Activated T-helper 9 cell treated with anti-CD3 and anti-CD28 coated beads, Interleukin-2, amount 50 U/mL, for 16 hours (primary cell): Measurements from ENCODE around the gene MT2A.
"Not testable (repeated sequence)": the region's sequence is repeated elsewhere in the genome, so short reads cannot be mapped to it uniquely, and the experiment has no call there.

Source experiments
- DNase-seq: peaks from one replicate; pipeline ENCODE4 v3.0.0-alpha.2; 2020; ENCODE audit warnings: low read depth

MT2A gene

GRCh38 chr16:56608043-56608875, at the start of gene MT2A:
TSS of gene MT2A (plus strand) at chr16:56608584. CDS start at chr16:56608656, 72 bp downstream.
- DNase-seq = peak; percentile 85

DNA sequence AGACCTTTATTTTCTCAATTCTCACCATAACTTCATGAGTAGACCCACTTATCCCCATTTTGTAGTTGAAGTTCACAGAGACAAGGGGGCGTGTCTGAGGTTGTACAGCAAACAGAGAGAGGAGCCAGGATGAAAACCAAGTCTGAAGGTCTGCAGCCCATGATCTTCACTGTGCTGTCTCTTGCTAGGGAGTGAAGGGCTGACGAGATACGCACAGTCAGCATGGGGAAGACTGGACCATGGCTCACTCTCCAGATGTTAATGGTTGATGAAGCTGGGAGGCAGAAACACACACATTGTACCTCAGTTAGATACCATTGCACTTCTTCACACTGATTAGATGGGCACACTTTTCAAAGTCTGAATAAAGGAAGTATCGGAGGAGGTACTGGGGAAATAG, 49.3 kb upstream of the MT2A start:
- no peak for DNase-seq

DNA sequence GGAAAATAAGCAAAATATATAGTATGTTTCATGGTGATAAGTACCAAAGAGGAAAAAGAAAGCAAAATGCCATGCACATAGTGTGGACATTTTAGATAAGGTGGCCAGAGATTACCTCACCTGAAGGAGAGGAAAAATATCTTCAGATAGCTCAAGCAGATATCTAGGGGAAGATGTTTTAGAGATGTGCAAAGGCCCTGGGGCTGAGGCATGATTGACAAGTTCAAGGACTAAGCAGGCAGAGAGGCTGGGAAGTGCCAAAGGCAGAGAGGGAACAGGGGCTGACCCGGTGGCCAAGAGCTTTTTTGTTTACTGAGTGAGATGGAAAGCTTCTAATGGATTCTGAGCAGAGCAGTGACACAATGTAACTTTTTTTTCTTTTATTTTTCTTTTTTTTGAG, 47.9 kb upstream of the MT2A start:
- no peak for DNase-seq

DNA sequence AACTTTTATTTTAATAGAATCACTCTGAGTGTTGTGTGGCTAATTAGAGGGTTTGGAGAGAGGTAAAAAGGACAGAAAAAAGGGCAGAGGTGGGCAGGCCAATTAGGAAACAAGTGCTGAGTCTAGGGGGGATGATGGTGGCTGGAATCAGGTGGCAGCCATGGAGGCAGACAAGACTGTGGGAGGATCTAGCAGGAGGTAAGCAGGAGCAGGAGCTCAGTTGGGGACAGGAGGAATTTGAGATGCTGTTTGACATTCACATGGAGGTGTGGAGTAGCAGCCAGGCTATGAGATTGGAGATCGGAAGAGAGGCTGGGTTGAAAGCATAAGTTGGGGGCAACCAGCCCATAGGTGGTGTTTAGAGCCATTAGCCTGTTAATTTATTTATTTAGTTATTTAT, 47.3 kb upstream of the MT2A start:
- DNase-seq = no peak

DNA sequence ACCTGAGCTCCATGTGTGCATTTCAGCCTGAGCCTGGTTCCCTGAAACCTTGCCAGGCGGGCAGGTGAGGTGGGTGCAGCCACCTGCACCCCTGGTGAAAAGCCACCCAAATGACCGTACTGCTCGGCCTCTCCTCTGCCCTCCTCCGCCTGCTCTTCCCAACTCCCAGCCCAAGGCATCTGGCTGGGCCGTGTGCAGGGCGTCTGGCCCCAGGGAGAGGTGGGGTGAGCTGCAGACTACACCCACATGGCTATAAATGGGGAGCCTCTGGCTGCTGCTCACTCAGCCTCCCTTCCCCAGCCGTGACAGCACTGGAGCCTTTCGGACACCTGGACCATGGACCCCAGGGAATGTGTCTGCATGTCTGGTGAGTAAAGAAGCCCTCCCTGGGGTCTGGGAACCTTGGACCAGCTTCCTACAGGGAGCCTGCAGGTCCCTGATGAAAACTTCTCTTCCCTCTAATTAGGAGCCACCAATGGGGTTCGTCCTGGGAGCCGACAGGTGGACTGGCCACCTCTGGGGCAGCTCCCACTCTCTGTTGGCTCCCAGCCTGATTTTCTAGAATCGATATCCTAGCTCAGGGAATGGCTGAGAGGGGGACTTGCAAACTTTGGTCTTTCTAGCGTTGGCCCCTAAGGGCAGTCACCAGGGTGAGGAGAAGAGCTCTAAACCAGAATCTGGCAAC, 43.4 kb upstream of the MT2A start, which contains the start of gene MT4:
MT4 (plus strand) TSS at position 281 of the 685 bp plus-strand sequence; CDS start at position 337, 56 bp downstream.
- DNase-seq = no peak

- DNase-seq = no peak
These were observed 38.4 kb upstream of the MT2A start for GRCh38 chr16:56569971-56570370.

DNA sequence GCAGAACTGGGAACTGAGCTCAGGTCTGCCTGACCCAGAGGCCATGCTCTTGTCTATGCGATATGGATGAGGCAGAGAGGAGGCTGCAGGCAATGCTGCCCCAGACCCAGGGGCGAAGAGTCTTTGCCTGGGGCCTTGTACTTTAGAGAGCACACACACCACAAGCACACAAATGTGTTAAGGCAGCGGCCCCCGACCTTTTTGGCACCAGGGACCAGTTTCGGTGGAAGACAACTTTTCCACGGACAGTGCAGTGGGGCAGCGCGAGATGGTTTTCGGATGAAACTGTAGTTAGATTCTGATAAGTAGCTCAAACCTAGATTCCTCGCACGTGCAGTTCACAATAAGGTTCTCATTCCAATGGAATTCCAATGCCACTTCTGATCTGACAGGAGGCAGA, 36.9 kb upstream of the MT2A start:
- no peak for DNase-seq

DNA sequence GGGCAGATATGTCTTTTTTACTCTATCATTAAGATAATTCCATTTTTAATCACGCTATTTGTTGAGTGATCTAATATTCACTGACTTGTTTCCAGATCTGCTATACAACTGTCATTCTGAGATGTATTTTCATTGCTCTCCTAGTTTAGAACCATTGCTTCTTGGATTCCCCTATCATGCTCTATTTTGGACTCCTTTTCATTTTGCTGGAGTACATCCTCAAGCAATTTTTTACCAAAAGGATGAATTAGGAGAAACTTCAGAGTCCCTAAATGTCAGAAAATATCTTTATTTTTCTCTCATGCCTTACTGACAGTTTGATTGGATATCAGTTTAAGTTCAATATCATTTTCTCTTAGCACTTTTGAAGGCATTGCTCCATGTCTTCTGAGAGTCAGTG, 33.8 kb upstream of the MT2A start:
- DNase-seq = no peak

DNA sequence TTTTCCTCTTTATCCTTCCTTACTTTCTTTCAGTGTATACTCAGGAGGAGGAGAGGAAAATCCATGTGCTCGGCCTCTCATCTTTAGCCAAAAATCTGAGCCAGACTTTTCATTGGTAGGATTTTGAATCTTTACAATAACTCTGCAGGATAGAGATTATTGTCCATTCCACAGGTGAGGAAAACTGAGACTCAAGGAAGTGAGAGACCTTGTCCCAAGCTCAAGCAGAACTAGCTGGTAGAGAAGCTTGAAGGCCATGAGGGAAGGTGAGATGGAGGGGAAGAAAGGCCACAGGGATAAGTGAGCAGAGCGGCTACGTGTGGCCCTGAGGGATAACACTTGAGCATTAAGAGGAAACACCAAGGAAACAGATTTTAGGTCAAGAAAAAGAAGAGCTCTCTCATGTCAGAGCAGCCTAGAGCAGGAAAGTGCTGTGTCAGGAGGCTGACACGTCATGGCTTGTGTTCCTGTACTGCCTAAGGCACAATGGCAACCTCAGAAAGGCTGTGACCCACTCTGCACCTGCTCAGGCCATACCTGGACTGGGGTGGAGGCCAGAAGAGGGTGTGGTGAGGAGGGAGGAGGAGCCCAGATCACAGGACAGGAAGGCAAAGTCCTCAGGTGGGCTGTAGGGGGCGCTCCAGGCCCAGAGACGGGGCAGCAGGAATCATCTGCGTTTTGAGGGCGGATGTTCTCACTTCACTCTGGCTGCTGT, 31.6 kb upstream of the MT2A start:
- peak; percentile 69 for DNase-seq

GRCh38 chr16:56577300-56577625, 31.1 kb upstream of the MT2A start:
- DNase-seq = no peak

DNA sequence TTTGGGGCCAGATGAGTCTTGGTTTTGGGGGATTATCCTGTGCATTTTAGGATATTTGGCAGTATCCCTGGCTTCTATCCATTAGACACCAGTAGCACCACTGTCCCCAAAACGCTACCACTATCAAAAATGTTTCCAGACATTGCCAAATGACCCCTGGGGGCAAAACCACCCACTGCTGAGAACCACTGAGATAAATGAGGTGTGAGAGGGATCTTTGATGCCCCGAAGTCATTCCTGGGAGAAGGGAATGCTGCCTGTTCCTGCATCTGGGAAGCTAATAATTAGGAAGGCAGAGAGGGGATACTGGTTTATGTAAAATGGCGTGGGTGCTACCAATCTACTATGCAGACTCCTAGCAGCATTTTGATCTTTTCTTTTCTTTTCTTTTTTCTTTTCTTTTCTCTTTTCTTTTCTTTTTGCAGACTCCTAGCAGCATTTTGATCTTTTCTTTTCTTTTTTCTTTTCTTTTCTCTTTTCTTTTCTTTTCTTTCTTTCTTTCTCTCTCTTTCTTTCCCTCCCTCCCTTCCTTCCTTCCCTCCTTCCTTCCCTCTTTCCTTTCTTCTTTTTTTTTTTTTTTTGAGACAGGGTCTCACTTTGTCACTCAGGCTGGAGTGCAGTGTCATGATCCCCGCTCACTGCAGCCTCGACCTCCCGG, 27.9 kb upstream of the MT2A start:
- DNase-seq = no peak

GRCh38 chr16:56582911-56583310, 25.5 kb upstream of the MT2A start:
- not testable (repeated sequence) for DNase-seq

- DNase-seq = no peak
These were observed 24.8 kb upstream of the MT2A start for GRCh38 chr16:56583351-56584168.

DNA sequence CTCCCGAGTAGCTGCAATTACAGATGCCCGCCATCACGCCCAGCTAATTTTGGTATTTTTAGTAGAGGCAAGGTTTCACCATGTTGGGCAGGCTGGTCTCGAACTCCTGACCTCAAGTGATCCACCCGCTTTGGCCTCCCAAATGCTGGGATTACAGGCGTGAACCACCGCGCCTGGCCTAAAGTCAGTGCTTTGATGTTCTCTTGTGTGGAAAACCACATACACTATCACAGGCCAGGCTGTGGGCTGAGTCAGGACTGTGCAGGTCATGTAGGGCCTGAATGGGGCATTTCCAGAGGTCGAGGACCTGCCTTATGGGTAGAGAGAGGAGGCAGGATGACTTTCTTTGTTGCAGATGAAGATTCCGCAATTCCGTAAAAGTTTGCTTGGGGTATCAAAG, 24.1 kb upstream of the MT2A start:
- no peak for DNase-seq

DNA sequence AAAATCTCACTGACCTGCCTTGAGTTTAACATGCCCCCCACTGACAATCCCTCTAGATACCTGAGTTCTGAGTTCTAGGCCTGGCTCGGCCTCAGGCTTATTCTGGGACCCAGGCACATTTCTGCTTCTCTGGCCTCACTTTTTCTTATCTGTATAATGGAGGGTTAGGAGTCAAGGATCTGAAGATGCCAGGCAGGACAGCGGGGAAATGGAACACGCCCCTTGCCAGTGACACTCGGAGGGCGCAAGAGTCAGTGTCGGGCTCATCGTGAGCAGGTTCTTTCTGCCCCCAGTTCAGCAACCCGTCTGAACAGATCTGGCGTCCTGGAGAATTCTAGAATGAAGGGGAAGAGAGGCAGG, 19.6 kb upstream of the MT2A start:
- no peak for DNase-seq

DNA sequence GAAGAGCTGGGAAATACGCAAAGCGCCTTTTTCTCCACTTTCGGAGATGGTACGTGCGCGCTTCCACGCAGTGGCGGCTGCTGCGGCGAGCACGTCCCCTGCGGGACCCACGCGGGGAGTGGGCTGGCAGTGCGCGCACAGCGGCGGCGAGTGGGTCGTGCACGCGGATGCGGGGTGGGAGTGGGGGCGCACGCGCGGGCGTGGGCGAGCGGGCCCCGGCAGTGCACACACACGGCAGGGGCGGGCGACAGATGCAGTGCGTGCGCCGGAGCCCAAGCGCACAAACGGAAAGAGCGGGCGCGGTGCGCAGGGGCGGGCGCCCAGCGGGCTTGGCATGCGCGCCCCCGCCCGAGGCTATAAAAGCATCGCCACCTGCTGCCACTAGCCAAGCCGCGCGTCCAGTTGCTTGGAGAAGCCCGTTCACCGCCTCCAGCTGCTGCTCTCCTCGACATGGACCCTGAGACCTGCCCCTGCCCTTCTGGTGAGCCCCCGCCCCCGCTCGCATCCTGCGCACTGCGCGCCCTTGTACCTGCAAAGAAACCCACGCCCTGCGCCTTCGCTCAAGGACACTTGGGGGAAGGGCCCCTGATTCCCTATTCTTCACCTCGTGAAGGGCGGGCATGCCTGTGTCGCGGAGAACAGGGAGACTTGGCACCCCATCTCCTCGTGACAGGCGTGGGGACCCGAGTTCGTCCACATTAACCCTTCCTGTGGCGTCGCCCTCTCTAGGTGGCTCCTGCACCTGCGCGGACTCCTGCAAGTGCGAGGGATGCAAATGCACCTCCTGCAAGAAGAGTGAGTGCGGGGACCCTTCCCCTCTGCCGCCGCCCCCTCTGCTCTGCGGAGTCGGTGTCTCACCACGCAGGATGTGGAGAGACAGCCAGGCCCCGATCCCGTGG, 19.0 kb upstream of the MT2A start, which contains the start of gene MT3:
MT3 (plus strand) TSS at position 388 of the 899 bp plus-strand sequence; CDS start at position 451, 63 bp downstream.
- DNase-seq = no peak

GRCh38 chr16:56591377-56592060, 16.9 kb upstream of the MT2A start:
- DNase-seq = no peak

GRCh38 chr16:56593573-56594291, 14.7 kb upstream of the MT2A start:
- no peak for DNase-seq

DNA sequence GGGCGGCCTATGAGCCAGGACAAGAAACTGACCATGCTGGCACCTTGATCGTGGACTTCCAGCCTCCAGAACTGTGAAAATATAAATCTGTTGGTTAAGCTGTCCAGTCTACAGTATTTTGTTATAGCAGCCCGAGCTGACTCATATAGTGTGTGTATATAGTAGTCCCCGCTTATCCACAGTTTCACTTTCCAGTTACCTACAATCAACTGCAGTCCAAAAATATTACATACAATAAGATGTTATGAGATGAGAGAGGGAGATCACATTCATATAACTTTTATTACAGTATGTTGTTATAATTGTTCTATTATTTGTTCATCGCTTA, 14.1 kb upstream of the MT2A start:
- no peak for DNase-seq
